Astrocyte (in vitro differentiated cells and primary cell): ENCODE results near the gene TFF1.

Experiments
- EZH2 ChIP-seq: IDR thresholded peaks from 2 replicates; pipeline ENCODE4 v1.6.1; 2012; ENCODE audit warnings: mild to moderate bottlenecking, low read length, inconsistent platforms; ENCODE audit not compliant: insufficient read depth
- TF ChIP-seq, protein P1 (sequence below): IDR thresholded peaks from 2 replicates; pipeline ENCODE4 v1.5.1; 2011; ENCODE audit warnings: low read depth, mild to moderate bottlenecking, inconsistent platforms, low read length, moderate library complexity; ENCODE audit not compliant: insufficient read depth

- TF ChIP-seq, protein P1, sequence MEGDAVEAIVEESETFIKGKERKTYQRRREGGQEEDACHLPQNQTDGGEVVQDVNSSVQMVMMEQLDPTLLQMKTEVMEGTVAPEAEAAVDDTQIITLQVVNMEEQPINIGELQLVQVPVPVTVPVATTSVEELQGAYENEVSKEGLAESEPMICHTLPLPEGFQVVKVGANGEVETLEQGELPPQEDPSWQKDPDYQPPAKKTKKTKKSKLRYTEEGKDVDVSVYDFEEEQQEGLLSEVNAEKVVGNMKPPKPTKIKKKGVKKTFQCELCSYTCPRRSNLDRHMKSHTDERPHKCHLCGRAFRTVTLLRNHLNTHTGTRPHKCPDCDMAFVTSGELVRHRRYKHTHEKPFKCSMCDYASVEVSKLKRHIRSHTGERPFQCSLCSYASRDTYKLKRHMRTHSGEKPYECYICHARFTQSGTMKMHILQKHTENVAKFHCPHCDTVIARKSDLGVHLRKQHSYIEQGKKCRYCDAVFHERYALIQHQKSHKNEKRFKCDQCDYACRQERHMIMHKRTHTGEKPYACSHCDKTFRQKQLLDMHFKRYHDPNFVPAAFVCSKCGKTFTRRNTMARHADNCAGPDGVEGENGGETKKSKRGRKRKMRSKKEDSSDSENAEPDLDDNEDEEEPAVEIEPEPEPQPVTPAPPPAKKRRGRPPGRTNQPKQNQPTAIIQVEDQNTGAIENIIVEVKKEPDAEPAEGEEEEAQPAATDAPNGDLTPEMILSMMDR: no peak
- TF ChIP-seq EZH2: no peak
Measured at GRCh38 chr21:42405064-42406013, 39.0 kb upstream of the TFF1 start.
